ENCODE data around the gene MPZL3.

DNA sequence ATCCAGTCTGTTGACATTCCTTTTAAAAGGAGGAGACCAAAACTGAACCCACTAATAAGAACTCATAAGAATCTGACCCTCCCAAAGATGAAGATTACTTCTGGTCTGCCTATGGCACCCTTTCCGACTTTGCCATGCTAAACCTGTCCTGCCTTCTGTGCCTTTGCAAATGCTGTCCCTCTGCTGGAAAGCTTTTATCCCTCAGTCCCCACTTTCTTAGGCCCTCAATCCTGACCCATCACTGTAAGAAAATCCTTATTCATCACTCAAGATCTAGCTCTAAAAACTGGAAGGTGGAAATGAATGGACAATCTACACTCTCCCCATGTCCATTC is 10.4 kb downstream of the MPZL3 start:
- TF ChIP-seq CTCF (IDR thresholded peaks at IDR 0.05 in 2 of 3, conservative IDR thresholded peaks at IDR 0.05 in 1 of 3; ENCODE audit: borderline replicate concordance in 1 of 3, insufficient read depth in 1 of 3, low read depth in 2 of 3, low read length in 2 of 3) (no peak), JUND (IDR thresholded peaks at IDR 0.05) (no peak), SIN3A (IDR thresholded peaks at IDR 0.05; ENCODE audit: low read depth) (no peak; the same call in 1 of the 2 replicates), EZH2 (IDR thresholded peaks at IDR 0.05) (no peak), ZNF274 (IDR thresholded peaks at IDR 0.05; ENCODE audit: low read depth, low read length) (no peak), POLR2AphosphoS5 (IDR thresholded peaks at IDR 0.05; ENCODE audit: low read depth, low read length) (no peak), SP1 (IDR thresholded peaks at IDR 0.05; ENCODE audit: low read depth) (no peak)
- TF ChIP-seq, protein P1, sequence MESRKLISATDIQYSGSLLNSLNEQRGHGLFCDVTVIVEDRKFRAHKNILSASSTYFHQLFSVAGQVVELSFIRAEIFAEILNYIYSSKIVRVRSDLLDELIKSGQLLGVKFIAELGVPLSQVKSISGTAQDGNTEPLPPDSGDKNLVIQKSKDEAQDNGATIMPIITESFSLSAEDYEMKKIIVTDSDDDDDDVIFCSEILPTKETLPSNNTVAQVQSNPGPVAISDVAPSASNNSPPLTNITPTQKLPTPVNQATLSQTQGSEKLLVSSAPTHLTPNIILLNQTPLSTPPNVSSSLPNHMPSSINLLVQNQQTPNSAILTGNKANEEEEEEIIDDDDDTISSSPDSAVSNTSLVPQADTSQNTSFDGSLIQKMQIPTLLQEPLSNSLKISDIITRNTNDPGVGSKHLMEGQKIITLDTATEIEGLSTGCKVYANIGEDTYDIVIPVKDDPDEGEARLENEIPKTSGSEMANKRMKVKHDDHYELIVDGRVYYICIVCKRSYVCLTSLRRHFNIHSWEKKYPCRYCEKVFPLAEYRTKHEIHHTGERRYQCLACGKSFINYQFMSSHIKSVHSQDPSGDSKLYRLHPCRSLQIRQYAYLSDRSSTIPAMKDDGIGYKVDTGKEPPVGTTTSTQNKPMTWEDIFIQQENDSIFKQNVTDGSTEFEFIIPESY (IDR thresholded peaks at IDR 0.05; ENCODE audit: extremely low read depth, insufficient replicate concordance, low read length) = no peak
